ENCODE data around the gene PPP4R4.

DNA sequence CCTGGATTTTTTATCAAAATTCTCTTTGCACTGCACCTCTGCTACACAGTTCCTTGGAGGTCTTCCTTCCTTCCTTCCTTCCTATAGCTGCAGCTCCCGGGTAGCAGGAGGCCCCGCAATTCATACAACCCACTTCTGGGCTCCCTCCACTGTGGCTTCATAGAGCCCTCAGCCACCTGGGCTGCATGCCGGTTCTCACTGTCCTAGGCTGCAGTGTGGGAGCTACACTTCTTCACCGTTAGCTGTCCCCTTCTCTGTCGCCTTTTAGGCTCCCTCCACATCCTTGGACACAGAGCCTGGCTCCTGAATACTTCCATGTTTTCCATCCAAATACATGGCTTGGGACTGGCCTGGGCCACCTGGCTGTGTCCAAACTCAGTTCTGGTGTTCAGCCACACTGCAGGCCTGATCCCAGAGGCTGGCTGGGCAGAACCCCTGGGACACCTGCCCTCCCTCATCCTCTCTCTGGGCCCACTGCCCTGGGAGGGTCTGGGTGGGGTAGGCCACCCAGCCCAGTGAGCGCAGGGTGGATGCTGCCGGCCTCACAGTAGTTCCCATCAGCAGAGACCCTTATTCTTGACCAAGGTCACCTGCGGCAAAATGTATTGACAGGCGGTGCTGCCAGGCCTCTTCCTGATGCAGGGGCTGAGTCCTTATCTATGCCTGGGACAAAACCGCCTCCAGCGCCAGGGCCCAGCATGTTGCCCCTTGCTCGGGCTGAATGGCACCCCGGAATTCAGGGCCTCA is 117.2 kb downstream of the PPP4R4 start:
- no peak for TF ChIP-seq EZH2 (IDR thresholded peaks at IDR 0.05; ENCODE audit: borderline replicate concordance, insufficient read depth, low read length, poor library complexity, severe bottlenecking)
- TF ChIP-seq, protein P1, sequence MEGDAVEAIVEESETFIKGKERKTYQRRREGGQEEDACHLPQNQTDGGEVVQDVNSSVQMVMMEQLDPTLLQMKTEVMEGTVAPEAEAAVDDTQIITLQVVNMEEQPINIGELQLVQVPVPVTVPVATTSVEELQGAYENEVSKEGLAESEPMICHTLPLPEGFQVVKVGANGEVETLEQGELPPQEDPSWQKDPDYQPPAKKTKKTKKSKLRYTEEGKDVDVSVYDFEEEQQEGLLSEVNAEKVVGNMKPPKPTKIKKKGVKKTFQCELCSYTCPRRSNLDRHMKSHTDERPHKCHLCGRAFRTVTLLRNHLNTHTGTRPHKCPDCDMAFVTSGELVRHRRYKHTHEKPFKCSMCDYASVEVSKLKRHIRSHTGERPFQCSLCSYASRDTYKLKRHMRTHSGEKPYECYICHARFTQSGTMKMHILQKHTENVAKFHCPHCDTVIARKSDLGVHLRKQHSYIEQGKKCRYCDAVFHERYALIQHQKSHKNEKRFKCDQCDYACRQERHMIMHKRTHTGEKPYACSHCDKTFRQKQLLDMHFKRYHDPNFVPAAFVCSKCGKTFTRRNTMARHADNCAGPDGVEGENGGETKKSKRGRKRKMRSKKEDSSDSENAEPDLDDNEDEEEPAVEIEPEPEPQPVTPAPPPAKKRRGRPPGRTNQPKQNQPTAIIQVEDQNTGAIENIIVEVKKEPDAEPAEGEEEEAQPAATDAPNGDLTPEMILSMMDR (IDR thresholded peaks at IDR 0.05; ENCODE audit: poor library complexity, severe bottlenecking) = no peak
- TF ChIP-seq TAF1 (IDR thresholded peaks at IDR 0.05; ENCODE audit: low read depth) = no peak
- no peak for TF ChIP-seq POLR2AphosphoS5 (IDR thresholded peaks at IDR 0.05)
- TF ChIP-seq, protein P2, sequence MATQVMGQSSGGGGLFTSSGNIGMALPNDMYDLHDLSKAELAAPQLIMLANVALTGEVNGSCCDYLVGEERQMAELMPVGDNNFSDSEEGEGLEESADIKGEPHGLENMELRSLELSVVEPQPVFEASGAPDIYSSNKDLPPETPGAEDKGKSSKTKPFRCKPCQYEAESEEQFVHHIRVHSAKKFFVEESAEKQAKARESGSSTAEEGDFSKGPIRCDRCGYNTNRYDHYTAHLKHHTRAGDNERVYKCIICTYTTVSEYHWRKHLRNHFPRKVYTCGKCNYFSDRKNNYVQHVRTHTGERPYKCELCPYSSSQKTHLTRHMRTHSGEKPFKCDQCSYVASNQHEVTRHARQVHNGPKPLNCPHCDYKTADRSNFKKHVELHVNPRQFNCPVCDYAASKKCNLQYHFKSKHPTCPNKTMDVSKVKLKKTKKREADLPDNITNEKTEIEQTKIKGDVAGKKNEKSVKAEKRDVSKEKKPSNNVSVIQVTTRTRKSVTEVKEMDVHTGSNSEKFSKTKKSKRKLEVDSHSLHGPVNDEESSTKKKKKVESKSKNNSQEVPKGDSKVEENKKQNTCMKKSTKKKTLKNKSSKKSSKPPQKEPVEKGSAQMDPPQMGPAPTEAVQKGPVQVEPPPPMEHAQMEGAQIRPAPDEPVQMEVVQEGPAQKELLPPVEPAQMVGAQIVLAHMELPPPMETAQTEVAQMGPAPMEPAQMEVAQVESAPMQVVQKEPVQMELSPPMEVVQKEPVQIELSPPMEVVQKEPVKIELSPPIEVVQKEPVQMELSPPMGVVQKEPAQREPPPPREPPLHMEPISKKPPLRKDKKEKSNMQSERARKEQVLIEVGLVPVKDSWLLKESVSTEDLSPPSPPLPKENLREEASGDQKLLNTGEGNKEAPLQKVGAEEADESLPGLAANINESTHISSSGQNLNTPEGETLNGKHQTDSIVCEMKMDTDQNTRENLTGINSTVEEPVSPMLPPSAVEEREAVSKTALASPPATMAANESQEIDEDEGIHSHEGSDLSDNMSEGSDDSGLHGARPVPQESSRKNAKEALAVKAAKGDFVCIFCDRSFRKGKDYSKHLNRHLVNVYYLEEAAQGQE (IDR thresholded peaks at IDR 0.05; ENCODE audit: borderline replicate concordance) = no peak
- TF ChIP-seq SMC3 (conservative IDR thresholded peaks at IDR 0.05; ENCODE audit: poor library complexity) = no peak
- TF ChIP-seq EP300 (conservative IDR thresholded peaks at IDR 0.05; ENCODE audit: poor library complexity, severe bottlenecking) = no peak
